Measurements from ENCODE around the gene MYRF. TPM values are rescaled to one million over a fixed set of nuclear protein-coding genes. Genes with fewer than 3 reads are reported as not detected.

Gene MYRF
- total and polyA plus RNA-seq, 11 donors: 0.11 to 41.2 (median 0.25) TPM; not detected in 2

DNA sequence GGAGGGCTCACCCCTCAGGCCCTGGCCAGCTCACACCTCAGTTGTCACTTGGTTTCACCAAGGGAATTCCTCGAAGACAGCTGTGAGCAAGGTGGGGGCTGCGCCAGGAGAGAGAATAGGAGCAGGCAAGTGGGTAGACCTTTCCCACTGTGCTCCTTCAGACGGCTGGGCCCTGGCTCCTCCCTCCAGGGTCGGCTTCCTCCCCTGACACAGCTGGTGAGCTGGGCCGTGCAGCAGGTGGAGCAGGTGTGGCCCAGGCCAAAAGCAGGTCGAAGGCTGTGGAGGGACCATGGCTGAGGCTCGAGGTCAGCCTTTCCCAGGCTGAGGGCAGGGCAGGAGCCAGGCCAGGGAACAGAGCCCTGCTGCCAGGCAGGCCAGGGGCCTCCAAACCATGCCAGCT, 12.5 kb upstream of the MYRF start:
- DNase-seq (no peak), ATAC-seq (peak in 2 of 4 donors; percentile 7 to 21)
- Histone ChIP-seq H3K4me3 (no peak overlapping the region), H3K4me1 (peaks cover 0 to 7% (median 0%) of the 10 kb centered on the region in 12 donors), H3K9me3 (no peaks in the 10 kb centered on the region), H3K27ac (no peak overlapping the region), H3K36me3 (peaks cover 0 to 67% (median 16%) of the 10 kb centered on the region in 9 donors), H3K27me3 (no peaks in the 10 kb centered on the region)
- TF ChIP-seq, protein P1, sequence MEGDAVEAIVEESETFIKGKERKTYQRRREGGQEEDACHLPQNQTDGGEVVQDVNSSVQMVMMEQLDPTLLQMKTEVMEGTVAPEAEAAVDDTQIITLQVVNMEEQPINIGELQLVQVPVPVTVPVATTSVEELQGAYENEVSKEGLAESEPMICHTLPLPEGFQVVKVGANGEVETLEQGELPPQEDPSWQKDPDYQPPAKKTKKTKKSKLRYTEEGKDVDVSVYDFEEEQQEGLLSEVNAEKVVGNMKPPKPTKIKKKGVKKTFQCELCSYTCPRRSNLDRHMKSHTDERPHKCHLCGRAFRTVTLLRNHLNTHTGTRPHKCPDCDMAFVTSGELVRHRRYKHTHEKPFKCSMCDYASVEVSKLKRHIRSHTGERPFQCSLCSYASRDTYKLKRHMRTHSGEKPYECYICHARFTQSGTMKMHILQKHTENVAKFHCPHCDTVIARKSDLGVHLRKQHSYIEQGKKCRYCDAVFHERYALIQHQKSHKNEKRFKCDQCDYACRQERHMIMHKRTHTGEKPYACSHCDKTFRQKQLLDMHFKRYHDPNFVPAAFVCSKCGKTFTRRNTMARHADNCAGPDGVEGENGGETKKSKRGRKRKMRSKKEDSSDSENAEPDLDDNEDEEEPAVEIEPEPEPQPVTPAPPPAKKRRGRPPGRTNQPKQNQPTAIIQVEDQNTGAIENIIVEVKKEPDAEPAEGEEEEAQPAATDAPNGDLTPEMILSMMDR (IDR thresholded peaks at IDR 0.05): no peak
- intact Hi-C loops (cut with DNase I): loop anchor here in 2 of 10 donors (10.0 kb wide), 2 partner anchors 255 to 265 kb away; a partner anchor contains a TSS
- 59 to 79% (median 71%) methylated on average over 6 to 7 of the region's 7 CpGs for whole genome bisulfite sequencing, 4 donors

DNA sequence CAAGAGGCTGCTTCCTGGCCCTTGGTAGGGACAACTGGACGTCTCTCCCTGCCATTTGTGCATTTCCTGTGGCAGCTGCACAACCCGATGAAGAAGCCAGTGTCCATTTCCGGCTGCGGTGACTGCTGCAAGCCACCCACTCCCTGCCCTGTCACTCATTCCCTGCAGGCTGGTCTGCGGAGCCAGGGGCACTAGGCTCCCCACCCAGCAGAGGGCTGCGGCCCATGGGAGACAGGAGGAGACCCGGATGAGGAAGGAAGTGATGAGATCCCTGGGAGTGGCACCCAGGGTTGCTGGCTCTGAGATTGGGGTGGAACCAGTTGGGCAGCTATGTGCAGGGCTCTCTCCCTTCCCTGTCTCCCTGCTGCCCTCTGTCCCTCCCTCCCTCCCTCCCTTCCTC, 10.0 kb upstream of the MYRF start:
- H3K4me1 ChIP-seq: peaks cover 0 to 7% (median 0%) of the 10 kb centered on the region in 12 donors
- DNase-seq (peak in 1 of 5 donors; percentile 56), ATAC-seq (peak in 2 of 4 donors; percentile 12 to 37)
- intact Hi-C loops (cut with DNase I): no loop called here
- H3K27me3 ChIP-seq: no peaks in the 10 kb centered on the region
- no peaks in the 10 kb centered on the region for H3K9me3 ChIP-seq
- WGBS, 4 donors: 50 to 65% (median 56%) methylated on average over 5 to 7 of the region's 7 CpGs
- peak overlapping the region in 1 of 12 donors; percentile 44 for H3K27ac ChIP-seq
- H3K36me3 ChIP-seq: peaks cover 0 to 45% (median 10%) of the 10 kb centered on the region in 9 donors
- H3K4me3 ChIP-seq: no peak overlapping the region
- TF ChIP-seq, protein P1 (IDR thresholded peaks at IDR 0.05): no peak
- TF ChIP-seq POLR2A (IDR thresholded peaks at IDR 0.05): no peak

DNA sequence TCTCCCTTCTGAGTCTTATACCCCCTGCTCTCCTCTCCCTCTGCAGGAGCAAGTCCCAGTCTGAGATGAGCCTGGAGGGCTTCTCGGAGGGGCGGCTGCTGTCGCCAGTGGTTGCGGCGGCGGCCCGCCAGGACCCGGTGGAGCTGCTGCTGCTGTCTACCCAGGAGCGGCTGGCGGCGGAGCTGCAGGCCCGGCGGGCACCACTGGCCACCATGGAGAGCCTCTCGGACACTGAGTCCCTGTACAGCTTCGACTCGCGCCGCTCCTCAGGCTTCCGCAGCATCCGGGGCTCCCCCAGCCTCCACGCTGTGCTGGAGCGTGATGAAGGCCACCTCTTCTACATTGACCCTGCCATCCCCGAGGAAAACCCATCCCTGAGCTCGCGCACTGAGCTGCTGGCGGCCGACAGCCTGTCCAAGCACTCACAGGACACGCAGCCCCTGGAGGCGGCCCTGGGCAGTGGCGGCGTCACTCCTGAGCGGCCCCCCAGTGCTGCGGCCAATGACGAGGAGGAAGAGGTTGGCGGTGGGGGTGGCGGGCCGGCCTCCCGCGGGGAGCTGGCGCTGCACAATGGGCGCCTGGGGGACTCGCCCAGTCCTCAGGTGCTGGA, 8.8 kb upstream of the MYRF start:
- no peak for TF ChIP-seq POLR2A (IDR thresholded peaks at IDR 0.05)
- TF ChIP-seq, protein P1 (IDR thresholded peaks at IDR 0.05): no peak
- H3K9me3 ChIP-seq: no peaks in the 10 kb centered on the region
- no peak overlapping the region for H3K4me3 ChIP-seq
- H3K36me3 ChIP-seq: peaks cover 0 to 34% (median 10%) of the 10 kb centered on the region in 9 donors
- 88 to 93% (median 93%) methylated on average over 30 to 42 of the region's 42 CpGs for WGBS, 4 donors
- DNase-seq (no peak), ATAC-seq (no peak)
- no peaks in the 10 kb centered on the region for H3K27me3 ChIP-seq
- peaks cover 0 to 9% (median 5%) of the 10 kb centered on the region in 12 donors for H3K4me1 ChIP-seq
- H3K27ac ChIP-seq: no peak overlapping the region
- intact Hi-C loops (cut with DNase I): no loop called here

DNA sequence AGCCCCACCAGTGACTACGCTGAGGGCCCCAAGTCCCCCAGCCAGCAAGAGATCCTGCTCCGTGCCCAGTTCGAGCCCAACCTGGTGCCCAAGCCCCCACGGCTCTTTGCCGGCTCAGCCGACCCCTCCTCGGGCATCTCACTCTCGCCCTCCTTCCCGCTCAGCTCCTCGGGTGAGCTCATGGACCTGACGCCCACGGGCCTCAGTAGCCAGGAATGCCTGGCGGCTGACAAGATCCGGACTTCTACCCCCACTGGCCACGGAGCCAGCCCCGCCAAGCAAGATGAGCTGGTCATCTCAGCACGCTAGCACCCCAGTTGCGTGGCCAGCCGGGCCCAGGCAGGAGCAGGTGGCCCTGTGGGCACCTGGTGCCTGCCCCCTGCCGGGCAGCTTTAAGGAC, 8.3 kb upstream of the MYRF start:
- WGBS, 4 donors: 89 to 92% (median 91%) methylated on average over 20 of the region's 20 CpGs
- Histone ChIP-seq H3K27me3 (no peaks in the 10 kb centered on the region), H3K4me3 (no peak overlapping the region), H3K9me3 (no peaks in the 10 kb centered on the region), H3K27ac (no peak overlapping the region), H3K4me1 (peaks cover 0 to 9% (median 5%) of the 10 kb centered on the region in 12 donors), H3K36me3 (peaks cover 0 to 34% (median 10%) of the 10 kb centered on the region in 9 donors)
- ATAC-seq (no peak), DNase-seq (no peak)
- TF ChIP-seq POLR2A (IDR thresholded peaks at IDR 0.05): no peak
- TF ChIP-seq, protein P1 (IDR thresholded peaks at IDR 0.05): no peak
- intact Hi-C loops (cut with DNase I): no loop called here

Measured in heart left ventricle (tissue), 16 donors.